ENCODE data around the gene NAPSA. TPM values are rescaled to one million over a fixed set of nuclear protein-coding genes. Genes with fewer than 3 reads are reported as not detected.

Gene NAPSA
- total and polyA plus RNA-seq, 9 of the 15 experiments (the other 6 are each of a cell fraction or from before 2014, with no cell fraction given) = 0.25 to 1.9 (median 0.69) TPM

DNA sequence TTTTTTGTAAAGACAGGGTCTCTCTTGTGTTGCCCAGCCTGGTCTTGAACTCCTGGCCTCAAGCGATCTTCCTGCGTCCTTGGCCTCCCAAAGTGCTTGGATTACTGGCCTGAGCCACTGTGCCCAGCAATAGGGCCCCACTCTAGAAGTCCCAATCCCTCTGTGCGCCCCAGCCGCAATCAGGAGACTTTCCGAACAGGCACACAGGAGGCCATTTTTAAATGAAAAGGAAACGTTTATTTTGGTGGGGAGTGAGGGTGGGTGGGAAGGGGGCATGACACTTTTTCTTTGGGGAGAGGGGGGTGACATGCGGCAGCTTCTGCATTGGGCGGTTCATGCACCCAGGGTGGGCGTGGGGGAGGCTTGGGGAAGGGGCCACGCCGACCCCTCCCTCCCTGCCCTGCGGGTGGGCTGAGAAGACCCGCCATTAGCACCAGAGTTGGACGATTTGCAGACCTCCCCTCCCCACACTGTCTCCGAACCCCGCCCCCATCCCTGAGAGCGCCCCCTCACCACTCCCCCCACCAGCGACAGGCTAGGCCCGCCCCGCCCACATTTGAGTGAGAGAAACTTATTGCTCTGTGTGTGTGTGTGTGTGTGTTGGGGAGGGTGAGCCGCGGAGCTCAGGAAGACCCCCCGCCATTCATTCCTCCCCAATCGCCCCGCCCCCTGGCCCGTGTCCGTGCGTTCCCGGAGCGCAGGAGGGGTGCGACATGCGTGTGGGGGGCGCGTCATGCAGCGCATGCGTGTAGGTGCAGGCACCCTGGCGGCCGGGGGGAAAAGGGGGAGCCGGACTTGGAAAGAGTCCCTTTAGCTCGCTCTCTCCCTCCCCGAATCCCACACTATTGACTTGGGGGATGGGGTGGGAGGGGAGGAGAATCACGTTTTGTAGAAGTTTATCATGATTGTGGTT, 53.5 kb downstream of the NAPSA start (continued):
- peak; percentile 24; the same call in 1 of the 2 replicates for TF ChIP-seq ARID4B (CRISPR knock-in tag; IDR thresholded peaks at IDR 0.05)
- TF ChIP-seq NKRF (IDR thresholded peaks at IDR 0.05; ENCODE audit: borderline replicate concordance) = no peak
- TF ChIP-seq PYGO2 (tag; IDR thresholded peaks at IDR 0.05) = no peak
- TF ChIP-seq LCOR (CRISPR knock-in tag; IDR thresholded peaks at IDR 0.05) = no peak
- no peak for TF ChIP-seq THAP12 (CRISPR knock-in tag; IDR thresholded peaks at IDR 0.05)
- TF ChIP-seq ZNF324 (CRISPR knock-in tag; IDR thresholded peaks at IDR 0.05) = no peak
- TF ChIP-seq AFF4 (CRISPR knock-in tag; IDR thresholded peaks at IDR 0.05) = 0 out of 2 replicates have a peak, but pooled peaks have one; percentile 31
- no peak for TF ChIP-seq ZBTB12 (CRISPR knock-in tag; IDR thresholded peaks at IDR 0.05)
- TF ChIP-seq KLF13 (tag; IDR thresholded peaks at IDR 0.05; ENCODE audit: borderline replicate concordance, low read depth) = no peak
- TF ChIP-seq SNRNP70 (optimal IDR thresholded peaks at IDR 0.05; ENCODE audit: low read depth, low read length) = no peak

Measured in K562 (cell line).